Esophagus squamous epithelium (tissue), 5 donors: ENCODE measurements around the gene TMEM235. TPM values are rescaled to one million over a fixed set of nuclear protein-coding genes. Genes with fewer than 3 reads are reported as not detected.

Source experiments
- DNase-seq: peaks from one replicate; lab custom pipeline; 2025; lab: John Stamatoyannopoulos, UW
- H3K27ac ChIP-seq, 4 donors: fragments of 200-600 bp; sonication (generic); one replicate each; pipeline ENCODE4 v1.5.1; 2016 to 2019; ENCODE audit warnings: mild to moderate bottlenecking in 1 of 4
- H3K27me3 ChIP-seq, 4 donors: fragments of 200-600 bp; sonication (generic); 1 replicate in 3 of 4; 2 replicates in 1 of 4; pipeline versions ENCODE4 v1.5.1 to v1.6.0; 2017 to 2021; ENCODE audit warnings: antibody characterized with exemption in 1 of 4
- H3K36me3 ChIP-seq, 3 donors: fragments of 200-600 bp; sonication (generic); one replicate each; pipeline ENCODE4 v1.5.1; 2016 to 2019
- H3K4me1 ChIP-seq, 3 donors: fragments of 200-600 bp; sonication (generic); one replicate each; pipeline ENCODE4 v1.5.1; 2017 to 2019
- H3K4me3 ChIP-seq, 4 donors: fragments of 200-600 bp; sonication (generic); 1 replicate in 3 of 4; 2 replicates in 1 of 4; pipeline ENCODE4 v1.5.1; 2016 to 2019; ENCODE audit warnings: mild to moderate bottlenecking in 2 of 4, moderate library complexity in 1 of 4
- H3K9me3 ChIP-seq, 3 donors: fragments of 200-600 bp; sonication (generic); one replicate each; pipeline ENCODE4 v1.5.1; 2016 to 2019
- CTCF ChIP-seq, 6 experiments: fragments of 450-650 bp in 4 of 6; fragments of 200-600 bp in 2 of 6; sonication (generic) in 2 of 6; IDR thresholded peaks; one replicate each; pipeline ENCODE4 v1.5.1; 2016 to 2019; ENCODE audit warnings: antibody characterized with exemption in 6 of 6, mild to moderate bottlenecking in 4 of 6, moderate library complexity in 4 of 6
- POLR2A ChIP-seq, 4 donors: fragments of 450-650 bp; IDR thresholded peaks; one replicate each; pipeline ENCODE4 v1.6.1; 2017; ENCODE audit warnings: antibody characterized with exemption in 4 of 4, mild to moderate bottlenecking in 4 of 4, moderate library complexity in 3 of 4
- WGBS, 2 donors: methylation state at CpG; one replicate each; pipeline ENCODE4 v1.1.5; 2018; 5-methylcytosine and 5-hydroxymethylcytosine counted together
- intact Hi-C: fragments of 100-400 bp; cut with DNase I; formaldehyde crosslinking; loops from one replicate; pipeline ENCODE4 v1.15.0; 2022
- total RNA-seq, 4 donors: library from RNA; depleted of rRNA; stranded (reverse); fragments of >200 nt; gene quantifications; one replicate each; pipeline ENCODE4 v1.1.0, GENCODE V29; 2016
- donor health status: DM: yes; HTN: yes; CAD: no.

TMEM235 gene
- total RNA-seq, 4 donors from 2014 or later, result 0.26 TPM; not detected in 3

- Histone ChIP-seq H3K9me3 (no peaks in the 10 kb centered on the region), H3K27me3 (peaks cover 0 to 22% (median 0%) of the 10 kb centered on the region in 4 donors), H3K4me1 (peaks cover 0 to 12% (median 9%) of the 10 kb centered on the region in 3 donors), H3K27ac (no peak overlapping the region), H3K36me3 (peaks cover 0 to 17% (median 0%) of the 10 kb centered on the region in 3 donors), H3K4me3 (no peak overlapping the region)
- intact Hi-C loops, result no loop called here
- TF ChIP-seq CTCF (IDR thresholded peaks at IDR 0.05) (no peak), POLR2A (IDR thresholded peaks at IDR 0.05) (no peak)
- DNase-seq, result no peak
- WGBS, 2 donors, result 95% methylated on average over 13 to 15 of the region's 16 CpGs
These were observed 6.2 kb upstream of the TMEM235 start for GRCh38 chr17:78225088-78225865.

GRCh38 chr17:78226055-78226758 is 5.2 kb upstream of the TMEM235 start:
- H3K9me3 ChIP-seq, result no peaks in the 10 kb centered on the region
- no peak overlapping the region for H3K4me3 ChIP-seq
- H3K27me3 ChIP-seq, result peaks cover 0 to 31% (median 4%) of the 10 kb centered on the region in 4 donors
- no peak for DNase-seq
- WGBS, 2 donors, result 62 to 76% methylated on average over 11 of the region's 12 CpGs
- peaks cover 0 to 12% (median 9%) of the 10 kb centered on the region in 3 donors for H3K4me1 ChIP-seq
- peaks cover 0 to 17% (median 0%) of the 10 kb centered on the region in 3 donors for H3K36me3 ChIP-seq
- intact Hi-C loops, result no loop called here
- no peak for TF ChIP-seq POLR2A (IDR thresholded peaks at IDR 0.05)
- no peak for TF ChIP-seq CTCF (IDR thresholded peaks at IDR 0.05)
- peak overlapping the region in 1 of 4 donors; percentile 56 for H3K27ac ChIP-seq

GRCh38 chr17:78226759-78227454 is 4.5 kb upstream of the TMEM235 start:
- H3K27me3 ChIP-seq, result peaks cover 0 to 38% (median 7%) of the 10 kb centered on the region in 4 donors
- H3K4me3 ChIP-seq, result peak overlapping the region in 1 of 4 donors; percentile 8
- 21 to 46% methylated on average over 10 of the region's 20 CpGs for WGBS, 2 donors
- peaks cover 0 to 17% (median 0%) of the 10 kb centered on the region in 3 donors for H3K36me3 ChIP-seq
- intact Hi-C loops, result no loop called here
- DNase-seq, result no peak
- peak overlapping the region in 2 of 4 donors; percentile 1 to 56 for H3K27ac ChIP-seq
- H3K9me3 ChIP-seq, result no peaks in the 10 kb centered on the region
- TF ChIP-seq POLR2A (IDR thresholded peaks at IDR 0.05) (no peak), CTCF (IDR thresholded peaks at IDR 0.05) (no peak)
- peaks cover 0 to 19% (median 9%) of the 10 kb centered on the region in 3 donors for H3K4me1 ChIP-seq

DNA sequence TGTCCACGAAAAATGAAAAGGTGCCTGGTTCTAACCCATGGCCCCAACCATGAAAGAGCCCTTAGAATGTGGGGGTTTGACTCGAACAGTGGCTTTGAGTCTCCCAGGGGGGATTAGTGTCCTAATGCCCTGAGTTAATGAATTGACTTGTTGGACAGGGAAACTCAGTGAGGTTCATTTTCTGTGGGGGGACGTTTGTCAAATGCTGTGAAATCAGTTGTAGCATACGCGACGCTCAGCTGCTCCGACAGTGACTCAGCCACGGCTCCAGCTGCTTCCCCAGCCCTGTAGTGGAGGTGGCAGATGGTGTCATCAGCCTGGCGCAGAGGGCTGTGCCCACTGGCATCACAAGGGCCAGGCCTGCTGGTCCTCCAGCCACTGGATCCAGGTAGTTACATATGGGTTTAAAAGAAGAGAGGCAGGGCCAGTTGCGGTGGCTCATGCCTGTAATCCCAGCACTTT is 3.9 kb upstream of the TMEM235 start:
- intact Hi-C loops, result no loop called here
- Histone ChIP-seq H3K9me3 (no peaks in the 10 kb centered on the region), H3K27me3 (peaks cover 3 to 44% (median 10%) of the 10 kb centered on the region in 4 donors), H3K4me3 (no peak overlapping the region), H3K27ac (peak overlapping the region in 1 of 4 donors; percentile 56), H3K4me1 (peaks cover 0 to 24% (median 9%) of the 10 kb centered on the region in 3 donors), H3K36me3 (peaks cover 0 to 17% (median 0%) of the 10 kb centered on the region in 3 donors)
- DNase-seq, result no peak
- 82 to 100% methylated on average over 2 to 3 of the region's 10 CpGs for whole genome bisulfite sequencing, 2 donors
- TF ChIP-seq POLR2A (IDR thresholded peaks at IDR 0.05) (no peak), CTCF (IDR thresholded peaks at IDR 0.05) (no peak)
